GM21723 (cell line): ENCODE data around the gene LMX1B.
"Not testable (repeated sequence)": the region's sequence is repeated elsewhere in the genome, so short reads cannot be mapped to it uniquely, and the experiment has no call there.

Experiments used
- ATAC-seq: cut with Tn5 transposase; IDR thresholded peaks from one replicate; pipeline ENCODE4 v1.9.1; 2021; ENCODE audit warnings: mild to moderate bottlenecking, moderate library complexity; ENCODE audit not compliant: unreplicated experiment

LMX1B gene

DNA sequence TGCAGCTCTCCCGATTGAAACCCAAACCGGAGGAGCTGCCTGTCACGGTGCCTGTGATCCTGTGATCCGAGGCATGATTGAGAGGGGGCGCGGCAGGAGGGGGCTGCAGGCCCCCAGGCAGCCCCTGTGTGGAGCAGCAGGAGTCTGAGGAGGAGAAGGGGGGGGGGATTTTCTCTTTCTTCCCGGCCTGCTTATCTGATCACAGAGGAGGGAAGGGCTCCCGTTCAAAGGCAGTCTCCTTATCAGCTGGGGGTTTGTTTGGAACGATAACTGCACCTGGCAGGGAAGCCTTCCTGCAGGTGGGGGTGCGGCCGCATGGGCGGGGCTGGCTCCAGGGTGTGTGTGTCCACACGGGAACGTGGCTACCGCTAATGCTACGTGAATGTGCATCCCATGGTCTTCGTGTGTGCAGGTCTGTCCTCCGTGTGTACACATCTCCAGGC, 38.4 kb downstream of the LMX1B start:
- ATAC-seq, result no peak

DNA sequence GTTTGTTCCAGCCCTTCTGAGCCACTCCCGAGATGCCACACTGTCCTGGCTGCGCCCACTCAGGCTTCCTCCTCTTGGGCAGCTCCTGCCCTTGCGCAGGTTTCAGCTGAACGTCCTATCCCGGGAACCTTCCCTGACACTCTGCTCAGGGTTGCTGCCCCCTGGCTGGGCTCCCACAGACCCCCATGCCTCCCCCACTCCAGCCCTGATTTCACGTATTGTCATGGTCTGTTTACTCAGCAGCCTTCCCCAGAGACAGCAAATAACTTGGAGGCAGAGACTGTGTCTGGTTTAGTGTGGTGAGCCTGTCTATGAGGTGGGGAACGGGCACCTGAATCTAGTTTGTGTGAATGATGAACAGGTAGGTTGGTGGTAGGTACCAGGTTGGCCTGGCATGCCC, 40.4 kb downstream of the LMX1B start:
- no peak for ATAC-seq

DNA sequence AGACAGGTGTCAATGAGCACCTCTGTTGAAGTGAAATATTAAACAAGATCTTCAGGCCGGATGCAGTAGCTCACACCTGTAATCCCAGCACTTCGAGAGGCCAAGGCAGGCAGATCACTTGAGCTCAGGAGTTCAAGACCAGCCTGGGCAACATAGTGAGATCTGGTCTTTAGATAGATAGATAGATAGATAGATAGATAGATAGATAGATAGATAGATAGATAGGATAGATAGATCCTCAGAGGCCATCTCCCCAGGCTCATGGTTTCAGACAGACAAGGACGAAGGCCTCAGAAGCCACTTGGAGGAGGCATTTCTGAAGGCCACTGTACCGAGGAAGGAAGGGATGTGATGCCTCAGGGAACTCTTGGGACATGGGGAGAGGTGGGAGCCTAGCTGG, 42.5 kb downstream of the LMX1B start:
- not testable (repeated sequence) for ATAC-seq

DNA sequence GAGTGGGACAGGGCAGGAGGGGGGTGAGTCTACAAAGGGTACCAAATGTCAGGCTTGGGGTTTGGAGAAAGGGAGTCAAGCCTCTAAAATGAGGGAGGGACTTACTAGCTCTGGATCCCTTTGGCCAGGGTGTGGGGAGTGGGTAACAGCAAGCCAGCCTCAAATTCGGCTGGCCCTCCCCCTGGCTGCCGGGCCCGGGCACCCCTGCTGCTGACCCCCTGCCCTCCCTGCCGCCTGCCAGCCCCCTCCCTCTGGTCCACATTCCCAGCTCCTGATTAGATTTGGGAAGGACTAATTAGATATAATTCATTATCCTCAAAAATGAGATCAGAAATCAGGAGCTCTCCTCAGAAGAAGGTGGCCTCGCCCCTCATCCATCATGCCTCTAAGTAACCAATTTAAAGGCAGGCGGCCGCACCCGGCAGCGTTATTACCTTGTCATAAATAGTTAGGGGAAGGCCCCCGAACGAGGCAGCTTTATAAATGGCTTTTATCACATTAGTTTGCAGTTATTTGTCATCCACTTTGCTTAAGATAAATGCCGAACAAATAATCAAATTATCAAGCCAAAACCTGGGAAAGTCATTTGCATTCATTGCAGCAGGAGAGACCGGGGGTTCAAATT, 44.6 kb downstream of the LMX1B start:
- ATAC-seq, result no peak

DNA sequence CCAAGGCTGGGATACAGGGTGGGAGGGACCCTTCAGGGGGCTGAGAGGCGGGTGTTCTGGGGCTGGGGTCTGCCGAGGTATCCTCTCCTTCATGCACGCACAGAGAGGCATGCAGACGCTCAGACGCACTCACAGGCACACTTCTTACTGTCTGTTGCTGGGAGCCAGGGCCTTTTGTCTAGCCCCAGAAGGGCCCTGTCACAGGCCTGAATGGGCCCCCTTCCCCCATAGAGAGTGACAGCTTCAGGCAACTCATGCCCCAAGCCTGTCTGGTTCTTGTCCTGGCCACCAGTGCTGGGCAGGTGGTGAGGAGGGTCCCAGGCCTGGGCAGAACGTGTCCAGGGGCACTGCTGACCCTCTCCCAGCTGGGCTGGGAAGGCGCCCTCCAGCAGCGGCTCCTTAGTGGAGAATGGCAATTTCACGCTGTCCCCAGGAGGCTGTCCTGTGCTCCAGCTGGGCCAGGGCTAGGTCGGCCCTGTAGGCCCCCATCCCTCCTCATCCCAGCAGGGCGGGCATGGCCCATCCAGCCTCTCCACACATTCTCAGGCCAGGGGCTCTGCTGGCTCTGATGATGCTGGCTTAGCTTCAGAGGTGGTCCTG, 45.3 kb downstream of the LMX1B start:
- ATAC-seq, result no peak

DNA sequence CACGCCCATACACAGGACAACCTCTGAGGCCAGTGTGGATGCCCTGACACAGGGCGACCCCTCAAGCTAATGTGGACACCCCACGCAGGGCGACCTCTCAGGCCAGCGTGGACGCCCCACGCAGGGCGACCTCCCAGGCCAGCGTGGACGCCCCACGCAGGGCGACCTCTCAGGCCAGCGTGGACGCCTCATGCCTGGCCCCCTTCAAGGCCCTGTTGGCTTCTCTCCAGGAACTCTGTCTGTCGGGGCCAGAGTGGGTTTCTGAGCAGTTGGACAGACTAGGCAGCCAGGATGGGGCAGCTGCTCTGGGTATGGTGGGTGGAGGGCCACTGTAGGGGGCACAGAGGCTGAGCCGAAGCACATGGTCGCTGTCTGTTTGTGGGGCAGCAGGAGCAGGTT, 47.4 kb downstream of the LMX1B start:
- no peak for ATAC-seq

DNA sequence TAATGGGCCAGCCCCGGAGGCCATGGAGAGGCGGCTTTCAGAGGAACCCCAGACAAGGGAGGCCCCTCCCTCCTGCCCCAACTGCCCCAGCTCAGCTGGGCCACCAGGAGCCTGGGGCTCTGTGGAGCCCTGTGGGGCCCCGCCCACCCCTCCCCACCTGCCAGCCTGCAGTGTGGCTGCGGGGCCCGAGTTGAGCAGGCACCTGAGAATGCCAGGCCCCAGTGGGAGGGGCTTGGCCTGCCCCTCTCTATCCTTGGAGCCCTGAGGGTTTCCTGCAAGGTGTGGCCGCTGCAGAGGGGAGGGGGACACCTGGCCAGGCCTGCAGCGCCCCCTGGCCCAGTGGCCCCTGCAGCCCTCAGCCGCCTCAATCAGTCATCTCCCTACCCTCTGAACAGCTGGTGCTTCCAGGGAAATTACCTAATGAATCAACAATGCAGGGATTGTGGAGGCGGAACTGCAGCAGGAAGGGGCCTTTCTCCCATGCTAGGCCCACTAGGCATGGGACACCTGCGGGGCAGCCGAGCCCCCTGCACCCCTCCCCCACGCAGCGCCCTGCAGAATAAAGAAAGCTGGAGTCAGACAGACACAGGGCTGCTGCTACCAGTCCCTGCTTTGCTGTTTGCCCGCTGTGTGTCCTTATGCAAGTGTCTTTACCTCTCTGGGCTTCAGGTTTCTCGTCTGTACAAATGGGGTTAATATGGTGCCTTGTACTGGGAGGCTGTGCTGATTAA, 48.0 kb downstream of the LMX1B start:
- ATAC-seq, result no peak

DNA sequence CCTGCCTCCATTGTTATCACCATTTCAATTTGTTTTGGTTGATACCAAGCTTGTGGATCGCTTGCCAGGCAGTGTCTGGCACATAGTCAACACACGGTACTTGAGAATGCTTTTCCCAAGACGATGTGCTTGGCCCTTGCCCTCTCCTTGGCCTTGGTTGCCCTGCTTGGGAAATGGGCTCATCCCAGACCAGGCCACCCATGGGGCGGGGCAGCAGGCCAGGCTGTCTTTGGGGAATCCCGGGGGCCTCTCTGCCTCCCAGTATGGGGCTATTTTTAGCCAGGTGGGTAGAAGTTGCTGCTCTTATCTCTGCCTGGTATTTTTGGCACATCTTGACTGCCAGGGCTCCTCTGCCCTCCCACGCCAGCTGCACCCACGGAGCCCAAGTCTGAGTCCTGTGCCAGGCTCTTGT, 49.9 kb downstream of the LMX1B start:
- no peak for ATAC-seq

DNA sequence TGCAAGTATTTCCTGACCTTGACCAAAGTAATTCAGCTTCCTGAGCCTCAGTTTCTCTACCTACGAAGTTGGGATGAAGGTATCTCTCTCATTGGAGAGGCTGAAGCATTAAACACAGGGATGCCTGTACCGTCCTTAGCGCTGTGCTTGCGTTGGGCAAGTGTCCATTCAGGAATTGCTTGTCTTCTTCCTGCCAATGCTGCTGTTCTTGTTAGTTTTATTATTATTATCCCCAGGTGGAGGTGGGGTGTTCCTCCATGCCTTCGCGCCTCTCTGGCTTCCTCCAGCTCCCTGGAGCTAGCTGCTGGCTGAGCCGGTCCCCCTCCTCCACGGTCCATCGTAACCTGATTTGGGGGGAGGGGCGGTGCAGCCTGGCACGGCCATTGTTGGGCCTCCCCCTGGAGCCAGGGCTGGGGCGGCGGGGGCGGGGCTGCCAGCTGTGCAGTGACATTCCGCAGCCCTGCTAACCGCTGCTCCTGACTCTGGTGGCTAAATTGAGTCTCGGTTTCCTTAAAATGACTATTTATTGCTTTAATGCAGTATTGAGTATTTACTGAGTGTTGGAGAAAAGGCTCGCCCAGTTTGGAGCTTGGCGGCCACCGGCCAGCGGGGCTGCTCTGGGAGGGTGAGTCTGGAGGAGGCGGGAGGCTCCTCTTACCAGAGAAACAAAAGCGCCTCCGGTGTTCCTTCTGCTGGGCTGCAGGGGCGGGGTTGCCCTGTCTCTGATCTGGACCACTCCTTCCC, 51.3 kb downstream of the LMX1B start:
- ATAC-seq, result no peak

DNA sequence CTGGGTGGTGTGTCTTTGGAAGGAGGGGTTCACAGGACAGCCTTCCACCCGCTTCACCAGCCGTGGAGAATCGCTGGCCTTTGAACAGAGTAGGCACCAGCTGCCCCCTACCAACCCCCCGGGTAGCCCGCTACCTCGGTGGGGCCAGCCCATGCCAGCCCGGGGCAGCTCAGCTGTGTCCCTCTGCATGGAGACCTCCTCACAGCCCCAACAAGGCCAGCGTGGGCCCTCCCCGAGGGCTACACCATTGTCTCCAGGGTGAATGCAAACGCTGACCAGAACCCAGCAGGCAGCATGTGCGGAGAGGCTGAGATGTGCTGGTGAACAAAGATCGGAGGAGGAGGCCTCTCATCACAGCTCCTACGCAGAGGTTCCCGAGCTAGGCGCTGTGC, 51.9 kb downstream of the LMX1B start:
- no peak for ATAC-seq

DNA sequence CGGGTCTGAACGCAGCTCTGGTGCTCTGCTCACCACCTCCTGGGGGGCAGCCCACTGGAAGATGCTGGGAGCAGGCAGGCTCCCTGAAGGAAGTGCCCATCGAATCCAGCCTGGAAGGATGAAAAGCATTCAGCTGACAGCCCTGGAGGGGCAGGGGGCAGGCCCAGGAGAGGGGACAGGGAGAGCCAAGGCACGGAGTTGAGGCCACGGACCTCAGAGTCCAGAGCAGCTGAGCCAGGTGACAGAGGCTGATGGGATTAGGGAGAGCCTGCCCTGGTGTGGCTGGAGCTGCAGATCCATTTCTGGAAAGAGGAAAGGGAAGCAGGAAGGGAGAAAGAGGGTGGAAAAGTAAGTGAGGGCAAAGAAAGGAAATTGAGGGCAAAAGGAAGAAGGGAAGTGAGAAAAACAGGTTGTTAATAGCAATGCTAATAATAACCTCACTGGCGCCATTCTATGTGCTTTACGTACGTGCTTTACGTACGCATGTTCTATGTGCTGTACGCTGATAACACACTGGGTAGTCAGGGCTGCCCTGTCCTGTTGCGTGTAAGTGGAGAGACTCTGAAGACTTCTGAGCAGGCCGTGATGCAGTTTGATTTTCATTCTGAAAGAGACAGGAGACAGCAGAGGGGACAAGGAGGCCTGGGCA, 52.6 kb downstream of the LMX1B start:
- no peak for ATAC-seq

DNA sequence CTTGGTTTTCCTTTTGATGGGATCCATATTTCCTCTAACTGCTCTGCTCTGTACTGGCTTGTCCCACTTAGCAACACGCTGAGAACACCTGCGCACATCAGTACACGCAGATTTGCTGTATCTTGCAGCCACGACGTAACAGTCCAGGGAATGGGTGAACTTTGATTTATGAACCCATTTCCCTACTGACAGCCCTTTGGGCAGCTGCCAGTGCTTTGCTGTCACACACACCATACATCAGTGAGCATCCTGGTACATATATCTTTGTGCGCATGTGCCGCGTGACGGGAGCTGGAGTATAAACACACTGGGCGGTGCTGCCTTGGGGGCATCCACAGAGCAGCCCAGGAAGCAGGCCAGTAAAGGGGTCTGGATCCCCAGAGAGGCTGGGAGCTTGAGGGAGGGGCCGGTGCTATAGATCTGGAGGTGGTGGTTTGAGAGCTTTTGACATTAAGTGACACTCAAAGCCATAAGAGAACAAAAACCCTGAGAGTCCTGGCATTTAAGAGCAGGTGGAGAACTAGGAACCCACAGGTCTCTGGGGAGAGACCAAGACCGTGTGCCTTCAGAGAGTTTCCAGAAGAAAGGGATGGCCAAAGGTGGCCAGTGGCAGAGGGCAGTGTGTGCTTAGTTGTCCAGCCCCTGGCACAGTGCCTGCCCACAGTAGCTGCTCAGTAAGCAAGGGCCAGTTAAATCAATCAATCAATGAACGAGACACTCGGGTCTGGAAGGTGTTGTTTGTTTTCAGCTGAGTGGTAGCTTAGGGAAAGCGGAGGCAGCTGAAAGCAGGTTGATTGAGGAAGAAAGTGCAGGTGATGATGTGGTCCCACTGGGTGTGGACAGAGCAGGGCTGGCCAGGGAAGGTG, 53.7 kb downstream of the LMX1B start:
- no peak for ATAC-seq

DNA sequence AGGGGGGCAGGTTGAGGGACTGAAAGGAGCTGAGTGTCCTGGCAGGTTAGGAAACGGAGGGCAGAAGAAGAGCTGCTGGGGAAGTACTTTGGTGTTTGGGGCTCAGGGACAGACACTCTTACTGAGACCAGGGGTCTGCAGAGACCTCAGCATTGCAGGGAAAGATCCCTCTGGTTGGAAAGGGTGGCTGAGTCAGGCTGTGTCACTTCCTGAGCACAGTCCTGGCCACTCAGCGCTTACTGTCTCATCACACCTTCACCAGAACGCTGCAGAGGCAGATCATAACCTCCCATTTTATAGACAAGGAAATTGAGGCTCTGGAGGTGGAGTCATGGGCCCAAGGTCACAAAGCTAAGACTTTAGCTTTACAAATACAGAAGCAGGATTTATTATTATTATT, 54.3 kb downstream of the LMX1B start:
- no peak for ATAC-seq

DNA sequence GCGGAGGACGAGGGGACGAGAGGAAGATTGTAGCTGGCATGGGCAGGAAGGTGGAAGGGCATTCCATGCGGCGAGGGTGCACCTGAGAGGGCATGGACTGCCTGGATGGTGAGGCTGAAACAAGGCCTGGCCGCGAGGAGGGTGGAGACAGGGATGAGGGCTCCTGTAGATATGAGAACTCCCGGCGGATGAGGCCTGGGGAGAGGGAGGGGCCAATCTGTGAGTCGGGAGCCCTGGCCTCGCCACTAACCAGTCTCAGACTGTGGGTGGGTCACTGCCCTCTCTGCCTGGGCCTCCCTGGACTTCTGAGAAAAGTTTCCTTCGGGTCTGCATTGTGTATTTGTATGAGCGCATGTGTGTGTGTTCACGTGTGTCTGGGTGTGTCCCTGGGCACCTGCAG, 55.4 kb downstream of the LMX1B start:
- ATAC-seq, result no peak

DNA sequence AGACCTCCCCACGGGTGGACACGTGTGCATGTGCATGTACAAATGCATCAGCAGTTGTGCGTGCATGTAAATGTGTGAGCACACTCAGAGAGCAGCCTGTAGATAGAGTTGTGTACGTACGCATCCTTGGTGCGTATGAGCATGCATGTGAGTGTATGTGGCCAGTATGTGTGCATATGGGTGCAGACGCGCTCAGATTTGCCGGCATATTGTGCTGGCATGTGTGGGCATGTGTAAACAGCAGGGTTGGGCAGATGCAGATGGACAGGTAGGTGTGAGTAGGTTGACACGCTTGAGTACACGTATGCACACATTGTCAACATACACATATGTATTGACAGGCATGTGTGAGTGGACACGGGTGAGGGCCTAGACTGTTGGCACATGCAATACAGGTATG, 56.5 kb downstream of the LMX1B start:
- ATAC-seq, result no peak

DNA sequence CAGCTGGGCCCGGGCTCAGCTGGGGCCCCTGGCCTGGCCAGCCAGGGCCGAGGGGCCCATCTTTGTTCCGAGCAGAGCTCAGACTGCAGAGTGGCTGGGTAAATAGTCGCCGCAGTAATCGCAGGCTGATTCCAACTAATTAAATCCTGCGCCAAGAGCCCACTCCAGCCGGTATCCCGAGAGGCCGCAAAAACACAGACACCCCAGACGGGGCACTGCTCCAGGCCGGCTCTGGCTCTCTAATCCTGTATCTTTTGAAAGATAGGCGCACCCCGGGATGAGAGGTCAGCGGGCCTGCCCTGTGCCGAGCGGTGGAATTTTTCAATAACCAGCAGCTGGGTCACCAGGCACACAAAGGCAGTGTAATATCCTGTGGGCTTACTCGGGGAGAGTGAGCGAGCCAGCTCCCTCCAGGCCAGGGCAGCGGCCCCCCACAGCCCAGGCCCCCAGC, 57.7 kb downstream of the LMX1B start:
- ATAC-seq, result no peak

DNA sequence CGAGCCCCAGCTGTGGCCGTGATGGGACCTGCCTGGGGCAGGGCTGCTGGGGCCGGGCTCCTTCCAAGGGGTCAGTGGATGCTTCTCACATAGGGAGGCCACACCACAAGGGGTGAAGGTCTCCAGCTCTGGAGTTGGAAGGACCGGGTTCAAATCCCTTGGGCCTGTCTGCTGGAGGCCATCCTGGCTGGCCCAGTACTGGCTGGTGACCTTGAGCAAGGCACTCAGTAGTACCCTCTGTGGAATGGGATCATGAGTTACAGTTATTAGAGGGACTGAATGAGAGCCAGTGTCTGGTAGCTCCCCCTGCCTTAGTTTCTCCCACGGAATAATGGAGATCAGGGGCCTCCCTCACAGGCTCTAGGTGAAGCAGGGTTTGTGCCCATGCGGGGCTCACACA, 58.3 kb downstream of the LMX1B start:
- ATAC-seq, result no peak

DNA sequence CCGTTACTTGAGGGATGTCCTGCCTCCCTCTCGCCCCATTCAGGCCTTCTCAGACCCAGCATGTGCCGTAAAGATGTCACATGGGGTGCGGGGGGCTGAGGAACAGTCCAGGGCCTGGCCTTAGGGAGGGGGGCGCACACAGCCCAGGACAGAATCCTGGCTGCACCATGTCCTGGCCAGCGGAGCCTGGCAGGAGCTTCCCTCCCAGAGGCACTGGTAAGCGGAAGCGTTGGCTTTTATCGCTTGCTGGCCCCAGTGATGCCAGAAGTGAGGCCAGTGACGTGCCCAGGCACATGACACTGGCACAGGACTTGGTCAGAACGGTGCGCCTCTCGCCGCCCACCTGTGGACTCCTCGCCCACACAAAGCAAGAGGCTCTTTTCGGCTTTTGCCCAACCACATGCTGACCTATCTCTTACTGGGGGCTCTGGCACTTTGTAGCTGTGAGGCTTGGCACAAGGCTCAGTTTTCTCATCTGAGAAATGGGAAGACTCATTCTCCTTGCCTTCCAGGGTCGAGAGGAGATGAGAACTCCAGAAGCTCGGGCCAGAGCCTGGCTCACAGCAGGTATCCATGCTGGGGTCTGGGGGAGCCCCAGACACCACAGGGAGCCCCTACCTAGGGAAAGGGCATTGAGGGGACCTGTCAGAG, 59.0 kb downstream of the LMX1B start:
- ATAC-seq, result no peak

DNA sequence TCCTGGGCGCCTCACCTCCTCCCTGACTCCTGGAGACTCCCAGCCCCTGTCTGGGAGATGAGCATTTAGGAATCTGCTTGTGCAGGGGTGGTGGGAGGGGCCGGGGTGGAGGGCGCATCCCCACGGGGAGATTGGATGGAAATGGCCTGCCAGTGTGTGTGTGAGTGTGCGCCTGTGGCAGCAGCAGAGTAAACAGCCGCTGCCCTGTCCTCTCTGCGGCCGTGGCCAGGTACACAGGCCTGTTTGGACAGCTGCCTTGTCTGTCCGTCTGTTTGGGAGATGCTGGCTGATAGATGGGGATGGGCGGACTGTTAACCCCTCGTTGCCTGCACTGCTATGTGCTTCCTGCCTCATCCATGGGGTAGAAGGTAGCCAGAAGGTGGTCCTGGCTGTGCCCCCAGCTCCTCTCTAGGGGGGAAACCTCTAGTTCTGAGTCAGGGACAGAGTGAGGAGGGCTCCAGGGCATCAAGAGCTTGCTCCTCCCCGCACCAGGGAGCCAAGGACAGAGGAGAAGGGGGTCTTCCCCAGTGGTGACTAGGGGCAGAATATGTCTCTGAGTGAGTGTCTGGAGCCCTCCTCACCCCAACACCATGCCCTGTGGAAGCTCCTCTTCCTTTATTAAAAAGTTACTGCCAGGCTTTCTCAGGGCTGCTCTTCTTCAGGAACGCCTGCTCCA, 60.1 kb downstream of the LMX1B start:
- ATAC-seq, result no peak
